Activated T-cell treated with anti-CD3 and anti-CD28 coated beads, Interleukin-2, amount 50 U/mL, for 4 hours (primary cell): ENCODE data around the gene OSBPL3. TPM values are rescaled to one million over a fixed set of nuclear protein-coding genes. Genes with fewer than 3 reads are reported as not detected.

Experiments
- ATAC-seq, 2 donors: fragments of 200-7000 bp; cut with Tn5 transposase; one replicate each; pipeline ENCODE4 v1.10.0; 2021
- DNase-seq: peaks from one replicate; pipeline ENCODE4 v3.0.0-alpha.2; 2020
- H3K27me3 Mint-ChIP-seq: one replicate; pipeline ENCODE4 v1.8.0; 2021; ENCODE audit warnings: low read depth, mixed read lengths
- H3K36me3 Mint-ChIP-seq: one replicate; pipeline ENCODE4 v1.8.0; 2022; ENCODE audit warnings: mixed read lengths; ENCODE audit not compliant: insufficient read depth
- H3K4me1 Mint-ChIP-seq: one replicate; pipeline ENCODE4 v1.8.0; 2021; ENCODE audit warnings: low read depth, mixed read lengths
- H3K4me3 Mint-ChIP-seq: one replicate; pipeline ENCODE4 v1.8.0; 2021; ENCODE audit warnings: mild to moderate bottlenecking, moderate library complexity, mixed read lengths
- H3K9me3 Mint-ChIP-seq: one replicate; pipeline ENCODE4 v1.8.0; 2021; ENCODE audit warnings: mixed read lengths
- total RNA-seq, 3 donors: library from RNA; stranded (reverse); gene quantifications; one replicate each; pipeline ENCODE4 v1.2.1, GENCODE V29; 2021

OSBPL3 gene
- total RNA-seq, 3 donors from 2014 or later, result 59.0 to 85.4 (median 81.8) TPM

DNA sequence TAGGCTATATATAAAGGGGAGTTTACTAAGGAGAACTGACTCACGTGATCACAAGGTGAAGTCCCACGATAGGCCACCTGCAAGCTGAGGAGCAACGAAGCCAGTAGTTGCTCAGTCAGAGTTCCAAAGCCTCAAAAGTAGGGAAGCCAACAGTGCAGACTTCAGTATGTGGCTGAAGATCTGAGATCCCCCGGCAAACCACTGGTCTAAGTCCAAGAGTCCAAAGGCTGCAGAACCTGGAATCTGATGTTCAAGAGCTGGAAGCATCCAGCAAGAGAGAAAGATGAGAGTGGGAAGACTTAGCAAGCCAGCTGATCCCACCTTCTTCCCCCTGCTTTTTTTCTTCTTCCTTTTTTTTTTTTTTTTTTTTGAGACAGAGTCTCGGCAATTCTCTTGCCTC lies 195.7 kb downstream of the OSBPL3 start:
- H3K4me3 Mint-ChIP-seq, result no peak overlapping the region
- ATAC-seq (no peak), DNase-seq (no peak)
- H3K9me3 Mint-ChIP-seq, result no peaks in the 10 kb centered on the region
- H3K27me3 Mint-ChIP-seq, result no peaks in the 10 kb centered on the region
- H3K4me1 Mint-ChIP-seq, result no peaks in the 10 kb centered on the region
- H3K36me3 Mint-ChIP-seq, result peaks cover 5% of the 10 kb centered on the region

GRCh38 chr7:24783698-24784097 lies 196.3 kb downstream of the OSBPL3 start:
- DNase-seq, result no peak
- no peaks in the 10 kb centered on the region for H3K27me3 Mint-ChIP-seq
- no peak for ATAC-seq
- peaks cover 5% of the 10 kb centered on the region for H3K36me3 Mint-ChIP-seq
- H3K4me3 Mint-ChIP-seq, result no peak overlapping the region
- H3K4me1 Mint-ChIP-seq, result no peaks in the 10 kb centered on the region
- no peaks in the 10 kb centered on the region for H3K9me3 Mint-ChIP-seq

DNA sequence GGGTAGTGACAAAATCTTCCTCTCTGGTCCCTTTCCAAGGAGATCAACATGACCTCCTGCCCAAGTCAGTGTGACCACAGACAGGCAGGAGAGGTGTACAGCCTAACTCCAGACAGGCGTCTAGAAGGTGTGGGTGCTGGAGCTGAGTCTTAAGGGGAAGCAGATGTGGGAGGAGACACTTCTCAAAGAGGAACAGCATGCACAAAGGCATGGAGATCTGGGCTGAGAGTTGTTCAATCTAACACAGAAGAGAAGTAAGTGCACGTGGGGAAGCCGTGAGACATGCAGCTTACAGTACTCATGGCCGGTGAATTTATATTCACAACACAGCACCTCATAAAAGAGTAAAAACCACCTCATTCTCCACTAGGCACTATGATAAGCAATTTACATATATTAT lies 198.9 kb downstream of the OSBPL3 start:
- no peaks in the 10 kb centered on the region for H3K4me1 Mint-ChIP-seq
- no peak for ATAC-seq
- no peaks in the 10 kb centered on the region for H3K27me3 Mint-ChIP-seq
- DNase-seq, result no peak
- no peaks in the 10 kb centered on the region for H3K9me3 Mint-ChIP-seq
- H3K4me3 Mint-ChIP-seq, result no peak overlapping the region
- H3K36me3 Mint-ChIP-seq, result peaks cover 5% of the 10 kb centered on the region

DNA sequence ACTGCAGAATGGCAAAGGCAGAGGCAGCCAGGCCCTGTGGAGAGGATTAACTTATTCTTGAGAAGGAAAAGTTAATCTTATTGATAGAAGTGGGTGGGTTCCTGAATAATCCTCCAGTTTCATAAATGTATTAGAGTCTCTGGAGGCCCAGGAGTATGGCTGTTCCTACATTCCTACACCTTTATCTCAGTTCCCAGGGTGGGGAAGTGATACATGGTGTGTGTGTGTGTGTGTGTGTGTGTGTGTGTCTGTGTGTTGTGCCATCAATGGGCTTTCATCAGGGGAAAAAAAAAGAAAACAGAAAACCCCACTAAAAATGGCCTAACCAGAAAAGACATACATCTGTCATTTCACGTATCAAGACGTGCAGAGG lies 200.7 kb downstream of the OSBPL3 start:
- Mint-ChIP-seq H3K36me3 (peaks cover 5% of the 10 kb centered on the region), H3K27me3 (no peaks in the 10 kb centered on the region), H3K9me3 (no peaks in the 10 kb centered on the region), H3K4me3 (no peak overlapping the region), H3K4me1 (no peaks in the 10 kb centered on the region)
- DNase-seq (no peak), ATAC-seq (no peak)

DNA sequence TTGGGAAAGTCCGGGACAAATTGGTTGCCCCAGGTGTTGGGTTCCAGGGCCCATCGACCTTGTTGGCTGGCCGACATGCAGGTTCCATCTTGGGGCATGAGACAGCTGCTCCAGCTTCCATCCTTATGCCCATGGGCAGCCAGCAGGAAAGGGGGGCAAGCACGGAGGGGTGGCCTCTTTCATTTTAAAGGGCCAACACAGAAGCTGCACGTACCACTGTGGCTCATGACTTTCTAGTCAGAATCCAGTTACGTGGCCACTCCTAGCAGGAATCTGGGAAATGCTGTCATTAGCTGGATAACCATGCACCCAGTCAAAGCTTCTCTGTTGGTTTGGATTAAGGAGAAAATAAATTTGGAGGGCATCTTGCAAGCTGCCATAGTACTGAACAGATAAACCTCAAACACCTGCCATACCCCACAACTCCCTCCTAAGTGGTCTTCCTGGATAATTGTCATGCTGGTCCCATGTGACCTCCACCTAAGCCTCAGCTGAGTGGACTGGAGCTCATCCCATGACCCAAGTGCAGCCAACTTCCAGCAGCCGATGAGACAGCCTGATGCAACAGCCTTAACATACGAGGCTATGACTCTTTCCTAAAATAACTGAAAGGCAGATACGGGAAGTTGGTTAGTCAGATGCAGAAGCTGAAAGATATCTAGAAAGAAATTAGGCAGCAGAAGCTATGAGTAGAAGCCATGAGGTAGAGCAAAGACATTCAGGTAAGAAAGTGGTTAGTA lies 201.3 kb downstream of the OSBPL3 start:
- Mint-ChIP-seq H3K4me1 (no peaks in the 10 kb centered on the region), H3K9me3 (no peaks in the 10 kb centered on the region), H3K36me3 (peaks cover 2% of the 10 kb centered on the region), H3K27me3 (no peaks in the 10 kb centered on the region), H3K4me3 (no peak overlapping the region)
- DNase-seq (no peak), ATAC-seq (peak in 1 of 2 donors; percentile 50)

- no peaks in the 10 kb centered on the region for H3K9me3 Mint-ChIP-seq
- no peaks in the 10 kb centered on the region for H3K4me1 Mint-ChIP-seq
- ATAC-seq, result no peak
- DNase-seq, result no peak
- H3K27me3 Mint-ChIP-seq, result no peaks in the 10 kb centered on the region
- H3K4me3 Mint-ChIP-seq, result no peak overlapping the region
- H3K36me3 Mint-ChIP-seq, result no peaks in the 10 kb centered on the region
Observed at GRCh38 chr7:24777806-24778205, 202.2 kb downstream of the OSBPL3 start.

GRCh38 chr7:24773646-24774045 lies 206.3 kb downstream of the OSBPL3 start:
- H3K36me3 Mint-ChIP-seq, result peaks cover 5% of the 10 kb centered on the region
- ATAC-seq (no peak), DNase-seq (no peak)
- no peak overlapping the region for H3K4me3 Mint-ChIP-seq
- peaks cover 5% of the 10 kb centered on the region for H3K27me3 Mint-ChIP-seq
- peaks cover 7% of the 10 kb centered on the region for H3K9me3 Mint-ChIP-seq
- no peaks in the 10 kb centered on the region for H3K4me1 Mint-ChIP-seq

DNA sequence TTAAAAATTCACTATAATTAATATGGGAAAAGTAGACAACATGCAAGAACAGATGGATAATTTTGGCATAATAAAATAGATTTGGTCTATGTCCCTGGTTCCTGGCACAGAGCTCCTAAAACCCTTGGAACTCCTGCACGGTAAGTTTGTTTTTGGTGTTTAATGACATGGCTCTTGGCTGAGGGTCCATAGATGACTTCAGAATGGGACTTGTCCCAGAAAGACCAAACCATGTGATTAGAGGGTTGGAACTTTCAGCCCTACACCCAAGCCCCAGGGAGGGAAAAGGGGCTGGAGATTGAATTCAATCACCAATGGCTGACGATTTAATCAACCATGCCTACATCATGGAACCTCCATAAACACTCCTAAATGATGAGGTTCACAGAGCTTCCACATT lies 210.1 kb downstream of the OSBPL3 start:
- Mint-ChIP-seq H3K4me3 (no peak overlapping the region), H3K4me1 (no peaks in the 10 kb centered on the region), H3K27me3 (peaks cover 19% of the 10 kb centered on the region), H3K36me3 (peaks cover 5% of the 10 kb centered on the region), H3K9me3 (peaks cover 7% of the 10 kb centered on the region)
- DNase-seq (no peak), ATAC-seq (no peak)

- Mint-ChIP-seq H3K4me1 (no peaks in the 10 kb centered on the region), H3K27me3 (peaks cover 22% of the 10 kb centered on the region), H3K9me3 (peaks cover 7% of the 10 kb centered on the region), H3K36me3 (peaks cover 5% of the 10 kb centered on the region), H3K4me3 (no peak overlapping the region)
- DNase-seq, result no peak
- ATAC-seq, result no peak
Observed at GRCh38 chr7:24769014-24769830, 210.8 kb downstream of the OSBPL3 start.

- peaks cover 7% of the 10 kb centered on the region for H3K9me3 Mint-ChIP-seq
Observed at GRCh38 chr7:24767878-24768569, 212.0 kb downstream of the OSBPL3 start.

GRCh38 chr7:24764972-24765744 lies 214.8 kb downstream of the OSBPL3 start:
- H3K4me3 Mint-ChIP-seq, result no peak overlapping the region
- DNase-seq (no peak), ATAC-seq (no peak)
- peaks cover 46% of the 10 kb centered on the region for H3K27me3 Mint-ChIP-seq
- H3K36me3 Mint-ChIP-seq, result no peaks in the 10 kb centered on the region
- H3K9me3 Mint-ChIP-seq, result no peaks in the 10 kb centered on the region
- H3K4me1 Mint-ChIP-seq, result peaks cover 1% of the 10 kb centered on the region

More at GRCh38 chr7:24767878-24768569, 212.0 kb downstream of the OSBPL3 start:
- peaks cover 5% of the 10 kb centered on the region for H3K36me3 Mint-ChIP-seq
- no peak for ATAC-seq
- DNase-seq, result no peak
- H3K4me1 Mint-ChIP-seq, result no peaks in the 10 kb centered on the region
- H3K4me3 Mint-ChIP-seq, result no peak overlapping the region
- H3K27me3 Mint-ChIP-seq, result peaks cover 25% of the 10 kb centered on the region

- no peaks in the 10 kb centered on the region for H3K9me3 Mint-ChIP-seq
- no peak for ATAC-seq
- H3K36me3 Mint-ChIP-seq, result no peaks in the 10 kb centered on the region
- H3K4me1 Mint-ChIP-seq, result peaks cover 1% of the 10 kb centered on the region
- peaks cover 53% of the 10 kb centered on the region for H3K27me3 Mint-ChIP-seq
- no peak overlapping the region for H3K4me3 Mint-ChIP-seq
- no peak for DNase-seq
Observed at GRCh38 chr7:24764011-24764410, 216.0 kb downstream of the OSBPL3 start.

DNA sequence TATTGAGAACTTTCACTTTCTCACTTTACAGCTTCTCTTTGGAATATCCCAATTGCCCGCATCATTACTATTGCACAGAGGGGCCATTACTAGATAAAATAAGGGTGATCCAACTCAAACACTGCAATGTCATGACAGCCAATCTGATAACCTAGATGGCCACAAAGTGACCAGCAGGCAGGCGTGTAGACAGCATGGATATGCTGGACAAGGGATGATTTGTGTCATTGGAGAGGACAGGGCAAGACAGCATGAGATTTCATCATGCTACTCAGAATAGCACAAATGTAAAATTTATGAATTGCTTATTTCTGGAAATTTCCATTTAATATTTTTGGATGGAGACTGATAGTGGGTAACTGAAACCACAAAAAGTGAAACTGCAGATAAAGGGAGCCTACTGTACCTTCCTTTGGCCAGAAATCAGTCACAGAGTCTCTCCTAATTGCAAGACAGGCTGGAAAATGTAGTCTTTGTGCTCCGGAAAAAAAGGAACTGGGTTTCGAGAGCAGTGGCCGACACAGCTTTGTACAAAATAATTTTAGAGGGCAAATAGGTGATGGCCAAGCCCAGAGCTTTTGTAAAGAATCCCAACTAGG lies 216.6 kb downstream of the OSBPL3 start:
- H3K4me3 Mint-ChIP-seq, result no peak overlapping the region
- no peaks in the 10 kb centered on the region for H3K9me3 Mint-ChIP-seq
- no peaks in the 10 kb centered on the region for H3K36me3 Mint-ChIP-seq
- ATAC-seq (no peak), DNase-seq (no peak)
- H3K27me3 Mint-ChIP-seq, result peaks cover 59% of the 10 kb centered on the region
- H3K4me1 Mint-ChIP-seq, result peaks cover 1% of the 10 kb centered on the region

- no peak overlapping the region for H3K4me3 Mint-ChIP-seq
Observed at GRCh38 chr7:24762771-24763170, 217.2 kb downstream of the OSBPL3 start.

More at GRCh38 chr7:24762771-24763170, 217.2 kb downstream of the OSBPL3 start:
- Mint-ChIP-seq H3K9me3 (no peaks in the 10 kb centered on the region), H3K27me3 (peaks cover 66% of the 10 kb centered on the region), H3K36me3 (no peaks in the 10 kb centered on the region), H3K4me1 (peaks cover 5% of the 10 kb centered on the region)
- no peak for ATAC-seq
- no peak for DNase-seq
